Mesendoderm (in vitro differentiated cells): ENCODE measurements around the gene DCHS1.

Source experiments
- DNase-seq: peaks from one replicate; pipeline ENCODE4 v3.0.0; 2013
- H2AK5ac ChIP-seq: 2 replicates; pipeline ENCODE4 v1.6.1; 2013; ENCODE audit warnings: low read length, inconsistent platforms
- H2BK120ac ChIP-seq: 2 replicates; pipeline ENCODE4 v1.6.1; 2013; ENCODE audit warnings: low read depth, mild to moderate bottlenecking, low read length, moderate library complexity, mixed read lengths
- H2BK15ac ChIP-seq: replicated peaks from 2 replicates; pipeline ENCODE4 v1.6.1; 2013; ENCODE audit warnings: low read depth, mild to moderate bottlenecking, moderate library complexity
- H2BK5ac ChIP-seq: 2 replicates; pipeline ENCODE4 v1.6.1; 2013; ENCODE audit warnings: low read length, inconsistent platforms
- H3K18ac ChIP-seq: 2 replicates; pipeline ENCODE4 v1.6.1; 2013; ENCODE audit warnings: mild to moderate bottlenecking, low read length, mixed read lengths
- H3K23ac ChIP-seq: one replicate; pipeline ENCODE4 v1.6.1; 2013; ENCODE audit warnings: low read length
- H3K27ac ChIP-seq: 2 replicates; pipeline ENCODE4 v1.5.1; 2013; ENCODE audit warnings: low read depth, mild to moderate bottlenecking, inconsistent platforms, low read length, moderate library complexity
- H3K27me3 ChIP-seq: 2 replicates; pipeline ENCODE4 v1.6.1; 2013; ENCODE audit warnings: low read length, control low read depth, mild to moderate bottlenecking, inconsistent platforms; ENCODE audit not compliant: insufficient read depth, poor library complexity
- H3K36me3 ChIP-seq: 2 replicates; pipeline ENCODE4 v1.6.1; 2013; ENCODE audit warnings: low read length, inconsistent platforms; ENCODE audit not compliant: control insufficient read depth, insufficient read depth
- H3K4ac ChIP-seq: one replicate; pipeline ENCODE4 v1.6.1; 2013; ENCODE audit warnings: low read depth, mild to moderate bottlenecking, low read length, moderate library complexity
- H3K4me1 ChIP-seq: 2 replicates; pipeline ENCODE4 v1.6.1; 2013; ENCODE audit warnings: low read depth, low read length, inconsistent platforms; ENCODE audit not compliant: control insufficient read depth
- H3K4me2 ChIP-seq: 2 replicates; pipeline ENCODE4 v1.6.1; 2013; ENCODE audit warnings: low read length
- H3K4me3 ChIP-seq: 2 replicates; pipeline ENCODE4 v1.5.1; 2013; ENCODE audit warnings: mild to moderate bottlenecking, low read length
- H3K56ac ChIP-seq: one replicate; pipeline ENCODE4 v1.6.1; 2013; ENCODE audit warnings: low read length
- H3K79me1 ChIP-seq: 2 replicates; pipeline ENCODE4 v1.6.1; 2013; ENCODE audit warnings: low read length, inconsistent platforms
- H3K79me2 ChIP-seq: 2 replicates; pipeline ENCODE4 v1.6.1; 2013; ENCODE audit warnings: mild to moderate bottlenecking, low read length; ENCODE audit not compliant: control insufficient read depth, insufficient read depth
- H3K9ac ChIP-seq: 2 replicates; pipeline ENCODE4 v1.6.1; 2013; ENCODE audit warnings: low read length, inconsistent platforms
- H4K5ac ChIP-seq: one replicate; pipeline ENCODE4 v1.6.1; 2013; ENCODE audit warnings: low read length
- H4K8ac ChIP-seq: one replicate; pipeline ENCODE4 v1.6.1; 2013; ENCODE audit warnings: low read depth, mild to moderate bottlenecking, control low read depth, low read length, moderate library complexity
- WGBS: extraction: QIAGEN DNeasy Blood & Tissue Kit; methylation state at CpG from one replicate; pipeline ENCODE4 v1.1.7; 2013; ENCODE audit warnings: low lambda C conversion rate, missing lambda C conversion rate; ENCODE audit not compliant: insufficient coverage; ENCODE audit errors: extremely low coverage; 5-methylcytosine and 5-hydroxymethylcytosine counted together

Gene DCHS1

GRCh38 chr11:6616596-6617250 lies 38.9 kb downstream of the DCHS1 start:
- H3K4ac ChIP-seq = no peak overlapping the region
- H3K56ac ChIP-seq = no peak overlapping the region
- H4K8ac ChIP-seq = no peak overlapping the region
- H3K4me3 ChIP-seq = no peak overlapping the region
- H2BK5ac ChIP-seq = no peak overlapping the region
- no peak overlapping the region for H3K18ac ChIP-seq
- no peak overlapping the region for H2AK5ac ChIP-seq
- H4K5ac ChIP-seq = no peak overlapping the region
- no CpG with 5 or more reads among the region's 14 CpGs for WGBS
- H3K9ac ChIP-seq = no peak overlapping the region
- H3K27me3 ChIP-seq = no peaks in the 10 kb centered on the region
- DNase-seq = no peak
- no peak overlapping the region for H2BK120ac ChIP-seq
- H3K79me2 ChIP-seq = peaks cover 3% of the 10 kb centered on the region
- H3K23ac ChIP-seq = no peak overlapping the region
- no peak overlapping the region for H2BK15ac ChIP-seq
- H3K36me3 ChIP-seq = no peaks in the 10 kb centered on the region
- no peaks in the 10 kb centered on the region for H3K4me1 ChIP-seq
- H3K4me2 ChIP-seq = no peak overlapping the region
- H3K79me1 ChIP-seq = peaks cover 5% of the 10 kb centered on the region
- no peak overlapping the region for H3K27ac ChIP-seq

- H3K27ac ChIP-seq = no peak overlapping the region
- no peaks in the 10 kb centered on the region for H3K4me1 ChIP-seq
- H2BK120ac ChIP-seq = no peak overlapping the region
- H2BK15ac ChIP-seq = no peak overlapping the region
- WGBS = no CpG with 5 or more reads among the region's 9 CpGs
- H3K23ac ChIP-seq = no peak overlapping the region
- H3K27me3 ChIP-seq = no peaks in the 10 kb centered on the region
- no peak overlapping the region for H3K4me2 ChIP-seq
- H3K4me3 ChIP-seq = no peak overlapping the region
- H4K8ac ChIP-seq = no peak overlapping the region
- no peak overlapping the region for H3K56ac ChIP-seq
- peaks cover 10% of the 10 kb centered on the region for H3K79me2 ChIP-seq
- H2AK5ac ChIP-seq = no peak overlapping the region
- no peak for DNase-seq
- H4K5ac ChIP-seq = no peak overlapping the region
- peaks cover 10% of the 10 kb centered on the region for H3K79me1 ChIP-seq
- no peak overlapping the region for H3K9ac ChIP-seq
- H2BK5ac ChIP-seq = no peak overlapping the region
- no peaks in the 10 kb centered on the region for H3K36me3 ChIP-seq
- H3K18ac ChIP-seq = no peak overlapping the region
- no peak overlapping the region for H3K4ac ChIP-seq
Measured at GRCh38 chr11:6615882-6616585, 39.6 kb downstream of the DCHS1 start.

GRCh38 chr11:6615046-6615445 lies 40.6 kb downstream of the DCHS1 start:
- Histone ChIP-seq H3K4ac (no peak overlapping the region), H3K4me3 (no peak overlapping the region), H2BK5ac (no peak overlapping the region), H3K56ac (no peak overlapping the region), H2BK15ac (no peak overlapping the region), H2AK5ac (no peak overlapping the region), H3K79me1 (peaks cover 14% of the 10 kb centered on the region), H3K27me3 (no peaks in the 10 kb centered on the region), H3K79me2 (peaks cover 14% of the 10 kb centered on the region), H3K9ac (no peak overlapping the region), H4K8ac (no peak overlapping the region), H3K36me3 (peaks cover 1% of the 10 kb centered on the region), H3K4me1 (no peaks in the 10 kb centered on the region), H4K5ac (no peak overlapping the region), H3K27ac (no peak overlapping the region), H3K4me2 (no peak overlapping the region), H2BK120ac (no peak overlapping the region), H3K18ac (no peak overlapping the region), H3K23ac (no peak overlapping the region)
- DNase-seq = no peak
- WGBS = no CpG with 5 or more reads among the region's 5 CpGs

- no peak for DNase-seq
- Histone ChIP-seq H3K18ac (no peak overlapping the region), H3K4me2 (no peak overlapping the region), H2AK5ac (no peak overlapping the region), H4K5ac (no peak overlapping the region), H2BK15ac (no peak overlapping the region), H2BK120ac (no peak overlapping the region), H3K79me2 (peaks cover 14% of the 10 kb centered on the region), H4K8ac (no peak overlapping the region), H3K56ac (no peak overlapping the region), H3K79me1 (peaks cover 14% of the 10 kb centered on the region), H3K4me1 (no peaks in the 10 kb centered on the region), H3K4me3 (no peak overlapping the region), H3K4ac (no peak overlapping the region), H3K36me3 (peaks cover 7% of the 10 kb centered on the region), H2BK5ac (no peak overlapping the region), H3K27ac (no peak overlapping the region), H3K9ac (no peak overlapping the region), H3K23ac (no peak overlapping the region), H3K27me3 (no peaks in the 10 kb centered on the region)
- no CpG with 5 or more reads among the region's 2 CpGs for WGBS
Measured at GRCh38 chr11:6614446-6614845, 41.2 kb downstream of the DCHS1 start.

DNA sequence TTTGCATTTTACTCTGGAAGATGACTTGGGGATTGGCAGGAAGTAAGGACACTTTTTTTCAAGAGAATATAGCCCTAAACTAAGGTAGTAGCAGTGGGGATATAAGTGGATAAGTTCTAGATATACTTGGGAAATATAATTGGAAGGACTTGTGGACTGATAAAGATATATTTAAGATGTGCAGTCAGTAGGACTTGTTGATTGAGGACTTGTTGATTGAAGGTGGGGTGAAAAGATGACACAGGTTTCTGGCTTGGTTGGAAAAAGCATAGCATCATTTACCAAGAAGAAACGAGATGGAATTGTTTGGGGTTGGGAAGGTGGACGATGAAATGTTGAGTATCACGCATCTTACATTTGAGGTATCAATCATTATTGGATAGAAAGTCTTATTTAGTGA lies 42.1 kb downstream of the DCHS1 start:
- Histone ChIP-seq H3K56ac (no peak overlapping the region), H3K36me3 (peaks cover 16% of the 10 kb centered on the region), H2BK15ac (no peak overlapping the region), H3K23ac (no peak overlapping the region), H3K4me2 (no peak overlapping the region), H3K27ac (no peak overlapping the region), H3K79me2 (peaks cover 12% of the 10 kb centered on the region), H3K27me3 (no peaks in the 10 kb centered on the region), H2AK5ac (no peak overlapping the region), H3K4ac (no peak overlapping the region), H3K4me3 (no peak overlapping the region), H2BK5ac (no peak overlapping the region), H3K18ac (no peak overlapping the region), H3K4me1 (no peaks in the 10 kb centered on the region), H3K9ac (no peak overlapping the region), H2BK120ac (no peak overlapping the region), H4K5ac (no peak overlapping the region), H4K8ac (no peak overlapping the region), H3K79me1 (peaks cover 9% of the 10 kb centered on the region)
- DNase-seq = no peak
- WGBS = 100% methylated on average over 3 of the region's 3 CpGs
